GM19468 (cell line): ENCODE data around the gene GMDS.
A peak's percentile ranks its signal among the peaks of the same experiment; 100 is the strongest.

Experiments
- ATAC-seq: cut with Tn5 transposase; IDR thresholded peaks from one replicate; pipeline ENCODE4 v1.9.1; 2021; ENCODE audit warnings: mild to moderate bottlenecking, moderate library complexity, moderate number of reproducible peaks; ENCODE audit not compliant: unreplicated experiment; ENCODE audit errors: extremely low read depth

GMDS gene

GRCh38 chr6:1798965-1799325 lies 446.5 kb downstream of the GMDS start:
- ATAC-seq, result no peak

GRCh38 chr6:1798303-1798964 lies 447.0 kb downstream of the GMDS start:
- no peak for ATAC-seq

GRCh38 chr6:1797801-1798200 lies 447.6 kb downstream of the GMDS start:
- no peak for ATAC-seq

- peak; percentile 37 for ATAC-seq
These were observed 448.5 kb downstream of the GMDS start for GRCh38 chr6:1796706-1797529.

- no peak for ATAC-seq
These were observed 449.5 kb downstream of the GMDS start for GRCh38 chr6:1795910-1796309.

GRCh38 chr6:1792989-1793388 lies 452.4 kb downstream of the GMDS start:
- peak; percentile 28 for ATAC-seq

- ATAC-seq, result no peak
These were observed 454.7 kb downstream of the GMDS start for GRCh38 chr6:1790684-1791083.

GRCh38 chr6:1789092-1789491 lies 456.3 kb downstream of the GMDS start:
- no peak for ATAC-seq

- ATAC-seq, result no peak
These were observed 457.5 kb downstream of the GMDS start for GRCh38 chr6:1787894-1788293.

- ATAC-seq, result no peak
These were observed 458.7 kb downstream of the GMDS start for GRCh38 chr6:1786455-1787453.

- no peak for ATAC-seq
These were observed 461.0 kb downstream of the GMDS start for GRCh38 chr6:1784422-1784884.

- ATAC-seq, result no peak
These were observed 463.6 kb downstream of the GMDS start for GRCh38 chr6:1781817-1782184.

- no peak for ATAC-seq
These were observed 464.1 kb downstream of the GMDS start for GRCh38 chr6:1781152-1781816.

- no peak for ATAC-seq
These were observed 465.0 kb downstream of the GMDS start for GRCh38 chr6:1780251-1780867.

- ATAC-seq, result no peak
These were observed 466.6 kb downstream of the GMDS start for GRCh38 chr6:1778686-1779235.

- ATAC-seq, result no peak
These were observed 467.3 kb downstream of the GMDS start for GRCh38 chr6:1777921-1778685.

GRCh38 chr6:1775441-1775840 lies 470.0 kb downstream of the GMDS start:
- no peak for ATAC-seq

- ATAC-seq, result no peak
These were observed 471.0 kb downstream of the GMDS start for GRCh38 chr6:1774226-1774915.
